NCI-H2107 (cell line): Measurements from ENCODE around the gene ADARB2.
A peak's percentile ranks its signal among the peaks of the same experiment; 100 is the strongest.
"Not testable (repeated sequence)": the region's sequence is repeated elsewhere in the genome, so short reads cannot be mapped to it uniquely, and the experiment has no call there.

Source experiments
- DNase-seq: peaks from one replicate; lab custom pipeline; 2025; lab: John Stamatoyannopoulos, UW

ADARB2 gene

DNA sequence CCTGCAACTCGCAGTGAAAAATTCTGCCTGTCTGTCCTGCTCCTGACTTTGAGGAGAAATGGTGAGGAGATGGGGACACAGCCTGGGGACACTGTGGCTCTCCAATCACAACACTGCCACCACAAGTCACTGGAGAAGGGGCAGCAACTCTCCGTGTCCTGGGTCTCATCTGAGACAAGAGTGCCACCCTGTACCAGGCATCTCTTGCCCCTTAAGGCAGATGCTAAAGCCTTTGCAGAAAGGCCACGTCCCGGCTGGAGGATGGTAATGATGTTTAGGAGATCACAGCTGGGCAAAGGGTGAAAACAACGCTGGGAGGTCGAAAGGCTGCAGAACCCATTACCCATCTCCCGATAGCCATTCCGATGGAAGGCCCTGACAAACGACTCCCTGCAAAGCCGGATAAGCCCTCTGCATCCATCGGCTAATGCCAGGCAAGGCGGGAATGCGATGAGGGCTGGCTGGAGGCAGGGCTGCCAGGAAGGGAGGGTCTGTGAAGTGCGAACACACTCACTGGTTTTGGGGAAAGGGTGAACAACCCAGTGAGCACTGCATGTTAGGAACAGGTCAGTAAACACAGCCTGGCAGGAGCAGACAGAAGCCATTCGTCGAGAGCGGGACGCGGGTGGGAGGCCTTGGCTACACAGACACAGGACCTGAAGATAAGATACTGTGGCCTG, 190.8 kb downstream of the ADARB2 start:
- DNase-seq, result no peak

DNA sequence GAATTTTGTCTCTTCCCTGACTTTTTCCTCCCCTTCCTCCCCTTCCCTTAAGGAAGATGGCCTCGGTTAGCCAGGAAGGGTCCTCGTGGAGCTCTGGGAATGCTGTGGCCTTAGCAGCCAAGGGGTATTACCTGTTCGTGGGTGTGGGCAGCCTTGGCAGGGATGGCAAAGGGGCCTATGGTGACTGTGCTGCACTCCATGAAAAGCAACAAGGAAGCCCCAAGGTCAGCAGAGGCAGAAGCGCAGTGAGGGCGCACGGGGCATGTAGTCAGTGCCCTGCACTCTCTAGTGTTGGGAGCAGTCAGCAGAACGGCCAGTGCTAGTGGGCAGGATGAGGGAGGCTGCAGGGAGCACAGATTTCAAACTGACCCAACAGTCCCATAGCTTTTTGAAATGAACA, 191.8 kb downstream of the ADARB2 start:
- DNase-seq, result no peak

DNA sequence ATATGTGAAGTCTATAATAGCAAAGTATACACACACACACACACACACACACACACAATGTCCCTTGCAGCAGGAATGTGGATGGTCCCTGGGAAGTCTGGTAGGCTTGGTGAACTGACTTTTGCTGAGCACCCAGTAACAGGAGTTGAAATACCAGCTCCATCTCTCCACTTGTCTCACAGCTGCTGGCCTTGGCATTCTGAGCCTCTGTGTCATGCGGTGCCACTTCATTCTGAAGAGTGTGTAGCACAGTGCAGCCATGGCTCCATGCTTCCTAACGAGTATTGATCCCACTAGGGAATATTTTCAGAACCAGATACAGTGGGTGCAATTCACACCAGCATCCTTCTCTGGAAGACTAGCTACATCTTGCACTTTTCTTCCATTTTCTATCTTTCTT, 192.4 kb downstream of the ADARB2 start:
- peak; percentile 18 for DNase-seq

DNA sequence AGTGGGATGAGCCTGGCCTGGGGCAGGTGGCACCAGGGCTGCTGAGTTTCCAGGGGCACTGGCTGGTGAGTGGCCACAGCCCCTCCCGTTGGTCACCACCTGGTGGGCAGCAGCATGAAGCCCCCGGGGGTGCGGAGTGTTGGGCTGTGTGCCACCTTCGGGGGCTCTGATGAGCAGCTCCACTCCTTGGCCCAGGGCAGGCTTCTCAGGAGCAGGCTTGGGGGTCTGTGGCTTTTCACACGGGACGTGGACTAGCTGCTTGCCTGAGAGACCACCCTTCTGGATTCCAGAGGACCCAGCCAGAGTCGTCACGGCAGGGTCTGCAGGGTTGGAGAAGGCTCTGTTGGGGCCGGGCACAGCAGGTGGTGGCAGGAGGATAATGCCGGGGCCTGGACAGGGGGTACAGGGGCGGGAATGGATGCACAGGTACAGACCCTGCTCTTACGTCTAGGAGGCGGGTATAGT, 193.1 kb downstream of the ADARB2 start:
- DNase-seq, result no peak

DNA sequence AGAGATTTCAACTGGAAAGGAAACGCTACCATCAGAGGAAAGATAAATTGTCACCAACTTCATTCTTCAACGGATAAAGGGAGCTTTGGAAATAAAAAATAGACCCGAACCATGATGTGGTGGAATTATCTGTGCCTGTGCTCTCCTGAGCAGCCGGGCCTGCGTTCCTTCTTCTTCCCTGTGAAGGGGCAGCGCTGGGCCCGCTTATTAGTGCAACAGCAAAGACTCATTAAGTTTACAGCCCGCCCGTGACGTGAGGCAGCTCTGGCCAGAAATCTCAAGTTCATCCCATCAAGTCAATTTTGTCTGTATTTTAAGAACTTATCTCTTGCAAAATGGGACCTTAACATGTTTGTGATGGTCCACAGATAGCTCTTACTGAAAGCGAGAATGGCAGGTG, 193.7 kb downstream of the ADARB2 start:
- DNase-seq, result no peak

DNA sequence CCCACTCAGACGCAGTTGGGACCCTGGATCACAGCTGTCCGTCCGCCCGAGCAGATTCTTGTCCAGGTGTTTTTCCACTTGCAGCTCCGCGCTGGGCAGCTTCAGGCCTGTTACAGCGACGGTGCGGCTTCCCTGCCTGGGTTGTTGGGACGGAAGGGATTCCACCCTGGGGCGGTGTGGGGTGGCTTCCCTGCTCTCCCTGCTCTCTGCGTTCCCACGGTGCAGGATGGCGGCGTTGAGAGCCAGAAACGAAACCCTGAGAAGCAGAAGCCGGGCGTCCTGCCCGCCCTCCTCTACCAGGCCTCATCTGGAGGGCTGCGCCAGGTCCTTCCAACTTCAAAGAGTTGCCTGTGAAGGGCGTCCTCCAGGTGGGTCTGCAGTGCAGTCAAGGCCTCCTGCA, 194.4 kb downstream of the ADARB2 start:
- DNase-seq, result no peak

DNA sequence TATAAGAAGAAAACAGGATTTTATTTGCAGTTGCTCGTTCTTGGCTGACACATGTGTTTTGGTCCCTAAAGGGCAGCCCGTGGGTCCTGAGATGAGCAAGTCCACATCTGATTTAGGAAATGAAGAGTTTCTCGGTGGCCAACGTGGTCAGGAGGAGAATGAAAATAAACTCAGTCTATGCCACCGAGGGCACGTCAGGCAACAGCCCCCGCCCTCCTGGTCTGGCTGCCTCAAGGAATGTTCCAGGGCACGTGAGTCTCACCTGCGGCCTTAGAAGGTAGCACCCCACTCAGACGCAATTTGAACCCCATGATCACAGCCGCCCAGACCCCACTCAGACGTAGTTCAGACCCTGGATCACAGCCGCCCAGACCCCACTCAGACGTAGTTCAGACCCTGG, 197.2 kb downstream of the ADARB2 start:
- no peak for DNase-seq

DNA sequence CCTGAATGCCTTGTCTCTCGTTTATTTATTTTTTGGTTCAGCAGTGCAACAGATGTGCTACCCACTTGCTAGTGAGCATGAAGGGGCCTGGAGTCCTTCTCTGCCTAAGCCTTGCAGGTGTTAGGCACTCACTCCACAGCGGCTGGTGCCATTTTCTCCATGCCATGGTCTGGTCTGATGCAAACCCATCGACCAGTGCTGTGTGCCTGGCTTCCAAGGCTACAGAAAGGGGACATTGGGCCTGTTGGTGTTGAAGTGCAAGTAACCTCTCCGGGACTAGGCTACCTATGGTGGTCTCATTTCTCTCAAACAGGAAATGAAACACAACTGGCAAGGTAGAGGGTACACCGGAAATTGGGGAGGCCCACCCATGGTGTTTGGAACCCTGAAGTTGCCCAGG, 198.1 kb downstream of the ADARB2 start:
- DNase-seq, result no peak

DNA sequence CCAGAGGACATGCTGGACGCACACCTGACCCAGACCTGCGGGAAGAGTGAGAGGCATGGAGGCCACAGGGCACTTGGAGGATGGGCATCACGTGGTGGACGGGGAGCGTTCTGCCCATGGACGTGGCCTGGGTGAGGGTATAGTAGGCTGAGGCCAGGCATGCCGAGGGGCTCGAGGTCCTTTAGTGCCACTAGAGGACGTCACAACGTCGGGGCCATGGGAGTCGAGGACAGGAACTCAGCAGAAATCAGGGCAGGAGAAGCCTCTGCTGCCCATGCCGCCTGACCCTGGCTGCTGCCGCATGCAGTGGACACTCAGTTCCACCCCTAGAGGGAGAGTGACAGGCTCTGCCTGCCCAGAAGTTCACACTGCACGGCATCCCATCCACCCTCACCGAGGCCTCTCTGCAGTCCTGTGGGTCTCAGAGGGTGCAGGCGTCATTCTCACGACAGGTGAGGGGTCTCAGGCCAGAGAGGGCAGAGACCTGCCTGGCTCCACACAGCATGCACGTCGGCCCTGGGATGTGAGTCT, 198.7 kb downstream of the ADARB2 start:
- DNase-seq, result no peak

DNA sequence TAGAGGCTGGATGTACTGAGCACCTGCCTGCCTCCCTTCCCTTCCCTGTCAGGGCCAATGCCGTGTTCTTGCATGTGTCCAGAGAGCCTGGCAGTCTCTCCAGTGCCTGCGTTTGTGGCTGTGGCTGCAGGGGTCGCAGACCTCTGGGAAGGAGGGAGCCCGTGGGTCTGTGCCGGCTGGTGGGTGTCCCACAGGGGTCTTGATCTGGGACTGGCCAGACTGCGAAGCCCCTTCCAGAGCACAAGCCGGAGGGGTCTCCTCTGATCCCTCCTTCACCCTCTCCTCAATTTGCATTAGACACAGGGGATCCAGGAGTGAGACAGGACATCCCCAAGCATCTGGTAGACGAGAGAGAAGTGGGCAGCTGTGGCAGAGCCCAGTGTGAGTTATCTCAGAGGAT, 199.2 kb downstream of the ADARB2 start:
- DNase-seq, result no peak

DNA sequence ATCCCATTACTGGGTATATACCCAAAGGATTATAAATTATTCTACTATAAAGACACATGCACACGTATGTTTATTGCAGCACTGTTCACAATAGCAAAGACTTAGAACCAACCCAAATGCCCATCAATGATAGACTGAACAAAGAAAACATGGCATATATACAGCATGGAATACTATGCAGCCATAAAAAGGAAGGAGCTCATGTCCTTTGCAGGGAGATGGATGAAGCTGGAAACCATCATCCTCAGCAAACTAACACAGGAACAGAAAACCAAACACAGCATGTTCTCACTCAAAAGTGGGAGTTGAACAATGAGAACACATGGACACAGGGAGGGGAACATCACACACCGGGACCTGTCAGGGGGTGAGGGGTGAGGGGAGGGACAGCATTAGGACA, 199.9 kb downstream of the ADARB2 start:
- not testable (repeated sequence) for DNase-seq

DNA sequence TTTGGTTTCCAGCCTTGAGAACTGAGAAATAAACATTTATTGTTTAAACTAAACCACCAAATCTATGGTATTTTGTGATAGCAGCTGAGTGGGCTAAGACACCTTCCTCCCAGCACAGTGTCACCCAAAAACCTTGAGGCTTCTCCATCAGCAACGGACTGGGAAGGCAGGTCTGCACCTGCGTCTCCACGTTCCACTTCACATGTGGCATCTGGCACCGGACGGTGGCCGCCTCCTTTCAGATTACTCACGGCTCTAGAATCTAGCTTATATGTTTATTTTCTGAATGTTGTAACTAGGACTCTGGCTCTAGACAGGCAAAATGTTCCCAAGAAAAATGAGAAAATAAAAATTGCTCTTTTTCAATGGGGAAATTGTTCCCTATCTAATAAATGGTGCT, 201.0 kb downstream of the ADARB2 start:
- DNase-seq, result no peak

DNA sequence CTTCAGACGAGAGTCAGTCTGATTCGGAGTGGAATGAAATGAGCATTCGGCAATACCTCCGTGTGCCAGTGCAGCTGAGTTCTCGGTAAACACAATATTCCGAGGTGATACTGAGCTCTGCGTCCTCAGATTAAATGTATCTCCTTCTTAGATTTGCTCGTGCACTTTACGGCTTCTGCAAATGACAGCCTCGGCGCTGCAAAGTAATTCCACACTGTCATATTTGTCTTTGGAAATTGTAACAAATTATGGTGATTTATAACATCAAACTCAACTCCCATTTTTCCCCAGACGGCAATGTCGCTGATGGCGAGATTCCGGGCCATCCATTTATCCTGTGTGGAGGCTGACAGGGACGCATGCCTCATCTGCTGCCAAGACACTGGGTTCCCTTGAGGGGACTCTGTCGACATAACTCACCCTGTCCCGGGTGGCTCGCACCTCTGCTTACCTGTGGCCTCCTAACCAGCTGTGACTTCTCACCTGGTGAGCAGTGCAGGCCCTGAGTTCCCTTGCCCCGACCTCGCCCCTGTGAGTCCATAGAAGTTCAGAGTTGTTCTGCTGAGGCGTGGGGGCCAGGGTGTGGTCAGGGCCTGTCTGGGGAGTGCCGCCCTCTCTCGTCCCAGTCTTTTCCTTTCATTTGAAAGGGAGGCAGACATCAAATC, 201.9 kb downstream of the ADARB2 start:
- no peak for DNase-seq

DNA sequence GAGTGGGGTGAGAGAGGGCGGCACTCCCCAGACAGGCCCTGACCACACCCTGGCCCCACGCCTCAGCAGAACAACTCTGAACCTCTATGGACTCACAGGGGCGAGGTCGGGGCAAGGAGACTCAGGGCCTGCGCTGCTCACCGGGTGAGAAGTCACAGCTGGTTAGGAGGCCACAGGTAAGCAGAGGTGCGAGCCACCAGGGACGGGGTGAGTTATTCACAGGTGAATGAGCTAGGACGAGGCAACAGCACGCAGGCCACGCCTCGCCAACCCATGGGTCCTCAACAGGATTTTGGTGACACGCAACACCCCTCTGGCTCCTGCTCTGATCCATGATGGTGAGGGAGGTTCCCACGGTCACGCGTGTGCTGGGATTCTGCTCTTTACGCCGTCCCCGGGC, 202.5 kb downstream of the ADARB2 start:
- DNase-seq, result no peak

DNA sequence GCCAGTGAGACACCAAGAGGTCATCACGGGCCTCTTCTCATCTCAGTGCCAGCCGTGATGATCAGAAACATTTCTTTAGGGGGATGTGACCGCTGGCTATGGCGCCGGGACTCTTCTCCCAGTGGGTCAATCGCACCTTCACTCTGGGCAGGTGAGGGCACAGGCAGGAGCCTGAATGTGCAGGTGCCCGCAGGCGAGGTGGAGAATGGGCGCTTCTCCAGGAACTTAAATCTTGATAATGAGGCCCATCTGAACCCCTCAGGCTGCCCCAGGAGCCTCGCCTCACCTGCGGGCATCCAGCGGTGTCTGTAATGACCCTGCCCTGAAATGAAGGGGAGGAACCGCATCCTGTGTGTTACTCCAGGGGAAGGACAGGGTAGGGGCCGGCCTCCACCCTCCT, 204.7 kb downstream of the ADARB2 start:
- no peak for DNase-seq

DNA sequence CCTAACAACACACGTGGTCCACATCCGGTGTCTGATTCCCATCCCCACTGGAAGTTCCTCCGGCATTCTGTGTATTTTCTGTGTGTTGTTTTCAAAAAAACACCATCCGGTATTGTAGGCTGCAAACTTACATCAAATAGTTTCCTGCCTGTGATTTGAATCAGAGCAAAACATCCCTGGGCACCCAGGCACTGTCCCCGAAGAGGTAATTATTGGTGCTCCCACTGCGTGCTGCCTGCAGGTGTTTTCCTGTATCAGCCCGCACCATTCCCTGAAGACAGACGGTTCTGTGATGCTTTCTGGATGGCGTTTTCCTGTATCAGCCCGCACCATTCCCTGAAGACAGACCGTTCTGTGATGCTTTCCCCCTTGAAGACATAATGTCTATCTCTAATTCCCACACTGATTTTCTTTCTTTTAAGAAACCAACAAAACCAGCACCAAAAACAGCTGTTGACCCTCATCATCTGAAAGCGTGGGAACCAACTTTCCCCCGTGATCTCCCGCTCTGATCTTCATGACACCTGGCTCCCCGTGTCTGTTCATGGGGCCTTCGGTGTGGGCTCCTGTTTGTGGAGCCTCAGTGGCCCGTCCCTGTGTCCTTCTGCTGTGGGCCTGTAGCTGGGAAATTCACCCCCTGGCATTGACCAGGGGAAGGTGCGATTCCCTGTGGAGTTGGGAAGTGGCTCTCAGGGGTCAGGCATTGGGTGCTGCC, 205.3 kb downstream of the ADARB2 start:
- no peak for DNase-seq

DNA sequence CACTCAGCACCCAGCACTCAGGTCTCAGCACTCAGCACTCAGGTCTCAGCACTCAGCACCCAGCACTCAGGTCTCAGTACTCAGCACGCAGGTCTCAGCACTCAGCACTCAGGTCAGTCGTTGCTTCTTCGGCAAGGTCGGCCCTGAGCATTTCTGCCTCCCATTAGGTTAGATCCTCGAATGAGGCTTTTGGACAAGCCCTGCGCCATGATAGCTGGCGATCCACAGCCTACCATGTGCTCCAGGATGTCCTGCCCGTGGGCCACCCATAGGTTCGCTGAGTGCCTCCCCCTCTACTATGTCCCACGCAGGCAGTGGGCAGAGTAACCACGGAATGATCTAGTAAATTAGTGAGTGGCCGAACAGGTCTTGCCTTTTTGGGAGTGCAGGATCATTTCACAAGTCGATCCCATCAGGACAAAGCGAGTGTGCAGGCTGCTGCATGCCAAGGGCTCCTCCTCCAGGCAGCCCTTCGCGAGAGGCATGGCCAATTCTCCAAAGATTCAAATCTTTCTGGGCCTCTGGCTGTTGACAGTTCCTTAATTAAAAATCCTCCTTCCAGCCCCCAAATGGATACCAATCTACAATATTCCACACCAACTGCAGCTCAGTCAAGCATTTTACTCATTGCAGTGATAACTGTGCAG, 206.3 kb downstream of the ADARB2 start:
- DNase-seq, result no peak

DNA sequence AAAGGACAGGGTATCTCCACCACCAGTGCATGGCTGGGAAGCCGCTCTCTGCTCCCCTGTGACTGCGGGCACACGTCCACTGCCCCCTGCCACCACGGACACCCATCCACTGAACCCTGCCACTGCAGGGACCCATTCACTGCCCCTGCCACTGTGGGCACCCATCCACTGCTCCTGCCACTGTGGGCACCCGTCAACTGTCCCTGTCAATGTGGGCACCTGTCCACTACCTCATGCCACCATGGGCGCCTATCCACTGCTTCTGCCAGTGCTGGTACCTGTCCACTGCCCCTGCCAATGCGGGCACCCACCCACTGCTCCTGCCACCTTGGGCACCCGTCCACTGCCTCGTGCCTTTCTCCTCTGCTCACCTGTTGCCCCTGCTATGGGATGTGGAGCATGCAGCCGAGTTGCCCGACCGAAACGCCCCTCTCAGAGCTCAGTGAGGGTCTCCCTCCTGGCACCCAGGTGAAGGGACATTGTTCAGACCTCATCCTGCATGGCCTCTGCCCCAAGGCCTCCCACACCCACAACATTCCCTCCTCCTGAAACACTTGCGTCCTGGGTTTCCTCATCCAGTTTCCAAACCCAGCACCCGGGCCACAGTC, 207.4 kb downstream of the ADARB2 start:
- DNase-seq, result no peak

DNA sequence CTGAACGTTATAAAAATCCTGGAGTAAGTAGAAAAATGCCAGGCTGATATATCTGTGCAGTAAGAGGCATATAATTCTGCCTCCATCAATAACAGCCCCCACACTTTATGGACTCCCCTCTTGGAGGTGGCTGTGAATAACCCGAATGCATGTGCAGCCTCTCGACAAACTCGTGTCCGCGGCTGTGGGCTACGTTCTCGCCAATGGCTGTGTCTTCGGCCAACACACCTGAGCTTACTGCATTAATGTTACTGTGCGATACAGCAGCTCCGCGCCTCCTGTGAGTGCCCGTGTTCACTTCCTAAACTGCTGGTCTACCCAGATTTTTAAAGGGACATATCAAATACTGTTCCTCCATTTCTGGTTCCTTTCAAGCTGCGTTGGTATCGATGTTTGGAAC, 209.4 kb downstream of the ADARB2 start:
- DNase-seq, result no peak

DNA sequence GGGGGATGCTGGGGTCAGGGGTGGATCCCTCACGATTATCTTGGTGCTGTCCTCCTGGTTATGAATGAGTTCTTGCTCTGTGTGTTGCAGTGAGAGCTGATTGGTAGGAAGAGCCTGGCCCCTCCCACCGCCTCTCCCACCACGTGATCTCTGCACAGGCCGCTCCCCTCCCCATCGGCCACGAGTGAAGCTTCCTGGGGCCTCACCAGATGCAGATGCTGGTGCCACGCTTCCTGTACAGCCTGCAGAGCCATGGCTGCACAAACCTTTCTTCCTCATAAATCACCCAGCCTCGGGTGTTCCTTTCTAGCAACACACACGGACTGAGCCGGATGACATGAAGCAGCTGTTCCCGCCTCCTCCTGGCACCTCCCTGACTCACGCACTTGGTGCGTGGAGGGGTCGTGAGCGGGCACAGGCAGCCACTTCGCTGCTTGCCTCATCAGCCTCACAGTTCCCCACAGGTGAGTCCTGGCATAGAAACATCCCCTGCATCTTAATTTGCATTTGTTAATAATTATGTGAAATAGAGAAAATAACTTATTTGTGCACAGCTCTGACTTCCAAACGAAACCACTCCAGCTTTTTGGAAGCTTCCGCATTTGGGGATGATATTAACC, 210.8 kb downstream of the ADARB2 start:
- no peak for DNase-seq

DNA sequence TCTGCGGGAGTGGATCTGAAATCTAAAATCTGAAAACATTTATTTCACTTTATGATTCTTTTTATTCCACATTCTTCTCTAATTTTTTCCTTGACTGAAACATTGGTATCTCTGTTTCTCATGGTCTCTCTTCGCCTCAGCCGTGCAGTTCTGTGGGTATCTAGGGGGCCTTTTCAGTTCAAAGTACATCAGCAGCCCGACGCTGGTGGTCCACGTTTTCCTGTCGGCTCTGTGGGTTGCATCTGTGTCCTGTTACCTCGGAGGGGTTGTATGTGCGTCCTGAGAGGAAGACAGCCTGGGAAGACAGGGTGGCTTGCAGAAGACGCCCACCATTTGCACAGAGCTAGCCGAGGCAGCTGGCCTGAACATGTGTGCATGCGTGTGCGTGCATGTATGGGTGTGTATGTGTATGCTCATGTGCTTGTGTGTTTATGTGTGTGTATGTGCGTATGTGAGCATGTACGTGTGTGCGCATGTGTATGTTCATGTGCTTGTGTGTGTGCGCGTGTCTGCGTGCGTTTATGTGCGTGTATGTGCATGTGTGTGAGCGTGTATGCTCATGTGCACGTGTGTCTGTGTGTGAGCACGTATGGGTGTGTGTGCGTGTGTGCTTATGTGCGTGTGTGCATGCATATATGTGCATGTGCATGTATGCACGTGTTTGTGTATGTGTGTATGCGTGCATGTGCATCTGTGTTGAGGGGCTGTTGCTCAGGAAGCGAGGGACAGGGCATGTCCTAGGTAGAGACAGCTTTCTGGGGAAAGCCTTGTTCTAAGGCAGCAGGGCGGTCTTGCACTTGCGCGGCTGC, 211.8 kb downstream of the ADARB2 start:
- DNase-seq, result no peak
